Liver (tissue), 9 donors: ENCODE results near the gene DPH2. TPM values are rescaled to one million over a fixed set of nuclear protein-coding genes. Genes with fewer than 3 reads are reported as not detected.

ENCODE experiments used
- DNase-seq: peaks from one replicate; pipeline ENCODE4 v3.0.0-alpha.2; 2017; ENCODE audit warnings: low spot score
- H3K27ac ChIP-seq, 2 donors: one replicate each; pipeline ENCODE4 v1.7.0; 2013; ENCODE audit warnings: inconsistent platforms in 2 of 2, low read length in 2 of 2, control low read depth in 1 of 2, low read depth in 1 of 2, mild to moderate bottlenecking in 1 of 2
- H3K27me3 ChIP-seq, 4 donors: one replicate each; pipeline versions ENCODE4 v1.6.1 to v1.7.0; 2013; ENCODE audit warnings: low read length in 3 of 4, inconsistent platforms in 1 of 4, mild to moderate bottlenecking in 1 of 4, moderate library complexity in 1 of 4; ENCODE audit not compliant: control insufficient read depth in 4 of 4, insufficient read depth in 4 of 4
- H3K36me3 ChIP-seq, 4 donors: one replicate each; pipeline versions ENCODE4 v1.6.1 to v1.7.0; 2013; ENCODE audit warnings: low read length in 3 of 4, mild to moderate bottlenecking in 3 of 4, low read depth in 1 of 4, moderate library complexity in 1 of 4; ENCODE audit not compliant: control insufficient read depth in 4 of 4, insufficient read depth in 3 of 4
- H3K4me1 ChIP-seq, 4 donors: one replicate each; pipeline versions ENCODE4 v1.6.1 to v1.7.0; 2013; ENCODE audit warnings: low read length in 3 of 4, mild to moderate bottlenecking in 3 of 4, moderate library complexity in 1 of 4; ENCODE audit not compliant: control insufficient read depth in 4 of 4, insufficient read depth in 4 of 4
- H3K4me3 ChIP-seq, 3 donors: one replicate each; pipeline versions ENCODE4 v1.6.1 to v1.7.0; 2013; ENCODE audit warnings: low read length in 3 of 3, control low read depth in 1 of 3, low read depth in 1 of 3, mild to moderate bottlenecking in 1 of 3
- H3K9ac ChIP-seq, 2 donors: one replicate each; pipeline ENCODE4 v1.7.0; 2013; ENCODE audit warnings: low read length in 2 of 2, mild to moderate bottlenecking in 2 of 2, moderate library complexity in 2 of 2, control low read depth in 1 of 2, low read depth in 1 of 2
- H3K9me3 ChIP-seq, 4 donors: one replicate each; pipeline versions ENCODE4 v1.6.1 to v1.7.0; 2013; ENCODE audit warnings: low read length in 3 of 4; ENCODE audit not compliant: control insufficient read depth in 4 of 4
- ATF3 ChIP-seq: IDR thresholded peaks from 2 replicates; pipeline ENCODE4 v1.6.1; 2016; ENCODE audit warnings: antibody characterized with exemption
- FOXA1 ChIP-seq: IDR thresholded peaks from 2 replicates; pipeline ENCODE4 v1.6.1; 2016; ENCODE audit warnings: antibody characterized with exemption
- FOXA2 ChIP-seq: IDR thresholded peaks from 2 replicates; pipeline ENCODE4 v1.6.1; 2016; ENCODE audit warnings: antibody characterized with exemption
- GABPA ChIP-seq, 2 donors: IDR thresholded peaks in 1 of 2; conservative IDR thresholded peaks in 1 of 2; 2 replicates each; pipeline ENCODE4 v1.6.1; 2016; ENCODE audit warnings: antibody characterized with exemption in 2 of 2, mild to moderate bottlenecking in 1 of 2, moderate library complexity in 1 of 2
- HNF4A ChIP-seq, 2 donors: conservative IDR thresholded peaks; 2 replicates each; pipeline ENCODE4 v1.6.1; 2016; ENCODE audit warnings: antibody characterized with exemption in 2 of 2, mild to moderate bottlenecking in 2 of 2
- HNF4G ChIP-seq: IDR thresholded peaks from 2 replicates; pipeline ENCODE4 v1.6.1; 2016; ENCODE audit warnings: antibody characterized with exemption
- MAX ChIP-seq: IDR thresholded peaks from 2 replicates; pipeline ENCODE4 v1.6.1; 2016; ENCODE audit warnings: antibody characterized with exemption
- RAD21 ChIP-seq, 2 donors: IDR thresholded peaks; 2 replicates each; pipeline ENCODE4 v1.6.1; 2016; ENCODE audit warnings: antibody characterized with exemption in 2 of 2, mild to moderate bottlenecking in 2 of 2
- REST ChIP-seq: IDR thresholded peaks from 2 replicates; pipeline ENCODE4 v1.6.1; 2016; ENCODE audit warnings: antibody characterized with exemption, mild to moderate bottlenecking
- SP1 ChIP-seq: IDR thresholded peaks from 2 replicates; pipeline ENCODE4 v1.6.1; 2018; ENCODE audit warnings: antibody characterized with exemption, mild to moderate bottlenecking
- YY1 ChIP-seq: IDR thresholded peaks from 2 replicates; pipeline ENCODE4 v1.6.1; 2016; ENCODE audit warnings: antibody characterized with exemption, mild to moderate bottlenecking
- ZBTB33 ChIP-seq: IDR thresholded peaks from 2 replicates; pipeline ENCODE4 v1.6.1; 2016; ENCODE audit warnings: antibody characterized with exemption
- WGBS: extraction: QIAGEN DNeasy Blood & Tissue Kit; methylation state at CpG from one replicate; pipeline ENCODE4 v1.1.7; 2013; 5-methylcytosine and 5-hydroxymethylcytosine counted together
- polyA plus RNA-seq, 2 donors: library from polyadenylated mRNA; stranded (reverse) in 1 of 2; unstranded in 1 of 2; fragments of 200-250 nt in 1 of 2; fragments of >200 nt in 1 of 2; fragmentation: Nextera tagmentation in 1 of 2; extraction: Ambion mirVana in 1 of 2; gene quantifications; one replicate each; pipeline versions ENCODE4 v1.2.1 to v1.2.3, GENCODE V29; 2013 to 2015
- total RNA-seq, 2 donors: library from RNA; depleted of rRNA; stranded (reverse); fragments of >200 nt; gene quantifications; one replicate each; pipeline ENCODE4 v1.2.3, GENCODE V29; 2014
- donor health status: healthy.
- donor health status: healthy.
- donor health status: healthy.
- donor health status: healthy.
- donor health status: healthy.

The DPH2 gene
- total and polyA plus RNA-seq, 4 donors, result 9.3 to 20.9 (median 15.4) TPM

- Histone ChIP-seq H3K27me3 (no peaks in the 10 kb centered on the region), H3K9ac (no peak overlapping the region), H3K9me3 (no peaks in the 10 kb centered on the region), H3K27ac (no peak overlapping the region), H3K4me1 (no peaks in the 10 kb centered on the region), H3K36me3 (no peaks in the 10 kb centered on the region), H3K4me3 (no peak overlapping the region)
- 82% methylated on average over 3 of the region's 3 CpGs for WGBS
- DNase-seq, result no peak
- TF ChIP-seq GABPA (IDR thresholded peaks at IDR 0.05 in 1 of 2, conservative IDR thresholded peaks at IDR 0.05 in 1 of 2) (no peak), HNF4A (conservative IDR thresholded peaks at IDR 0.05) (no peak), MAX (no peak), YY1 (no peak), FOXA1 (no peak), FOXA2 (no peak), HNF4G (no peak), SP1 (no peak), ATF3 (no peak), RAD21 (IDR thresholded peaks at IDR 0.05) (no peak), REST (no peak)
These were observed 45.4 kb downstream of the DPH2 start for GRCh38 chr1:44015206-44015605.

GRCh38 chr1:44016041-44016889, 46.5 kb downstream of the DPH2 start:
- Histone ChIP-seq H3K27me3 (no peaks in the 10 kb centered on the region), H3K9ac (no peak overlapping the region), H3K4me1 (no peaks in the 10 kb centered on the region), H3K9me3 (no peaks in the 10 kb centered on the region), H3K27ac (no peak overlapping the region), H3K4me3 (no peak overlapping the region), H3K36me3 (no peaks in the 10 kb centered on the region)
- DNase-seq, result no peak
- 90% methylated on average over 20 of the region's 20 CpGs for WGBS
- TF ChIP-seq HNF4G (no peak), GABPA (IDR thresholded peaks at IDR 0.05 in 1 of 2, conservative IDR thresholded peaks at IDR 0.05 in 1 of 2) (no peak), SP1 (no peak), FOXA1 (no peak), MAX (no peak), FOXA2 (no peak), ZBTB33 (no peak), HNF4A (conservative IDR thresholded peaks at IDR 0.05) (no peak)
